Endodermal cell (in vitro differentiated cells): ENCODE data around the gene CCDC146. TPM values are rescaled to one million over a fixed set of nuclear protein-coding genes. Genes with fewer than 3 reads are reported as not detected.
"Not testable (repeated sequence)": the region's sequence is repeated elsewhere in the genome, so short reads cannot be mapped to it uniquely, and the experiment has no call there.

Source experiments
- DNase-seq: peaks from one replicate; pipeline ENCODE4 v3.0.0-alpha.2; 2017
- H3K27ac ChIP-seq: 2 replicates; pipeline ENCODE4 v1.5.1; 2013; ENCODE audit warnings: mild to moderate bottlenecking, low read depth, low read length, moderate library complexity
- H3K27me3 ChIP-seq: 2 replicates; pipeline ENCODE4 v1.6.1; 2013; ENCODE audit warnings: mild to moderate bottlenecking, low read length, moderate library complexity; ENCODE audit not compliant: insufficient read depth, control insufficient read depth, poor library complexity, severe bottlenecking
- H3K36me3 ChIP-seq: 2 replicates; pipeline ENCODE4 v1.7.0; 2013; ENCODE audit warnings: mild to moderate bottlenecking, low read length, moderate library complexity; ENCODE audit not compliant: control insufficient read depth, insufficient read depth
- H3K4me1 ChIP-seq: one replicate; pipeline ENCODE4 v1.7.0; 2013; ENCODE audit warnings: low read length; ENCODE audit not compliant: control insufficient read depth, insufficient read depth
- H3K4me3 ChIP-seq: 2 replicates; pipeline ENCODE4 v1.5.1; 2013; ENCODE audit warnings: mild to moderate bottlenecking, low read length, moderate library complexity
- H3K9ac ChIP-seq: 2 replicates; pipeline ENCODE4 v1.6.1; 2013; ENCODE audit warnings: mild to moderate bottlenecking, low read length, moderate library complexity; ENCODE audit not compliant: poor library complexity, severe bottlenecking; ENCODE audit errors: extremely low read depth
- H3K9me3 ChIP-seq: 2 replicates; pipeline ENCODE4 v1.6.1; 2013; ENCODE audit warnings: mild to moderate bottlenecking, low read length, moderate library complexity; ENCODE audit not compliant: control insufficient read depth
- H3K27ac Mint-ChIP-seq: 2 replicates; pipeline ENCODE4 v1.8.0; 2020; ENCODE audit warnings: mixed read lengths
- H3K27me3 Mint-ChIP-seq: 2 replicates; pipeline ENCODE4 v1.8.0; 2021; ENCODE audit warnings: mild to moderate bottlenecking, mixed read lengths; ENCODE audit not compliant: insufficient read depth
- H3K36me3 Mint-ChIP-seq: 2 replicates; pipeline ENCODE4 v1.8.0; 2020; ENCODE audit warnings: low read depth, mixed read lengths
- H3K4me1 Mint-ChIP-seq: 2 replicates; pipeline ENCODE4 v1.8.0; 2020; ENCODE audit warnings: mixed read lengths
- H3K4me3 Mint-ChIP-seq: 2 replicates; pipeline ENCODE4 v1.8.0; 2020; ENCODE audit warnings: mild to moderate bottlenecking, moderate library complexity, mixed read lengths
- H3K9me3 Mint-ChIP-seq: 2 replicates; pipeline ENCODE4 v1.8.0; 2020; ENCODE audit warnings: mild to moderate bottlenecking, mixed read lengths
- WGBS, 2 experiments: methylation state at CpG; one replicate each; pipeline versions ENCODE4 v1.1.5 to v1.1.7; 2013; ENCODE audit warnings: missing lambda C conversion rate in 2 of 2, mixed read lengths in 1 of 2; ENCODE audit not compliant: insufficient coverage in 1 of 2, insufficient read length in 1 of 2; 5-methylcytosine and 5-hydroxymethylcytosine counted together
- total RNA-seq, 2 donors: library from RNA; stranded (reverse); fragmentation: NEBNext Ultra II Directional in 1 of 2; extraction: Animal tissue kit (Norgen Biotek cat#: 25700) in 1 of 2; gene quantifications; 2 replicates in 1 of 2; 3 replicates in 1 of 2; pipeline ENCODE4 v1.2.1, GENCODE V29; 2021

CCDC146 gene
- total RNA-seq, 2 donors from 2014 or later: 2.7 to 5.2 TPM

DNA sequence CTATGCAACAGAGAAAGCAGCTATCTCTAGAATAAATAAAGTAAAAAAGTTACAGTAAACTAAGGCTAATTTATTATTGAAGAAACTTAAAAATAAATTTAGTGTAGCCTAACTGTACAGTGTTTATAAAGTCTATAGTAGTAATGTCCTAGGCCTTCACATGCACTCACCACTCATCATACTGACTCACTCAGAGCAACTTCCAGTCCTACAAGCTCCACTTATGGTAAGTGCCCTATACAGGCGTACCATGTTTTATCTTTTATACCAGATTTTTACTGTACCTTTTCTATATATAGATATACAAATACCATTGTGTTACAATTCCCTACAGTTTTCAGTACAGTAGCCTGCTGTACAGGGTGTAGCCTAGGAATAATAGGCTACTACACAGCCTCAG, 40.2 kb upstream of the CCDC146 start:
- not testable (repeated sequence) for H3K4me1 ChIP-seq, H3K9ac ChIP-seq, H3K36me3 Mint-ChIP-seq, H3K4me1 Mint-ChIP-seq, H3K9me3 ChIP-seq, DNase-seq, H3K27ac ChIP-seq, H3K4me3 Mint-ChIP-seq, H3K27ac Mint-ChIP-seq, H3K4me3 ChIP-seq, H3K27me3 ChIP-seq, H3K9me3 Mint-ChIP-seq, H3K27me3 Mint-ChIP-seq, H3K36me3 ChIP-seq
- 100% methylated on average over 1 of the region's 1 CpG; no CpG with 5 or more reads in 1 of the 2 experiments for WGBS, 2 experiments

DNA sequence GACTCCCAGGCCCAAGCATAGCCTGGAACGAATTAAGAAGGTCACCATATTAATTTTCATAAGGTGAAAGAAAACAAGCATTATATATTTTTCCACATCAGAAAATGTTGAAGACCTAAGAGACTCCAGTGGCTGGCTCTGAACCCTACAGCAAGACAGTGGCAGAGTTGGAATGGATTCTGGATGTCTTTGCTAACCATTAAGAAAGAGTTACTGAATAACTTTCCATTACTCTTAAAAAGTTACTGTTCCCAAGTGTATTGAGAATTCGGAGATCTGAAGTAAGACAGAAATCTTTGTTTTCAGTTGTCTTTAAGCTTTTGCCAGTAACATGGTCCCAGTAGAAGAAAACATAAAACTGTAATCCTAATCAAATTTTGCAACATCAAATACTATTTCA, 30.1 kb upstream of the CCDC146 start:
- not testable (repeated sequence) for DNase-seq, H3K4me1 Mint-ChIP-seq, H3K27me3 Mint-ChIP-seq, H3K9me3 ChIP-seq, H3K36me3 ChIP-seq, H3K27me3 ChIP-seq, H3K27ac Mint-ChIP-seq, H3K4me1 ChIP-seq, H3K4me3 ChIP-seq, H3K9ac ChIP-seq, H3K4me3 Mint-ChIP-seq, H3K27ac ChIP-seq
- Mint-ChIP-seq H3K9me3 (peaks cover 23% of the 10 kb centered on the region), H3K36me3 (peaks cover 26% of the 10 kb centered on the region)
- no CpG with 5 or more reads among the region's 2 CpGs for WGBS, 2 experiments

DNA sequence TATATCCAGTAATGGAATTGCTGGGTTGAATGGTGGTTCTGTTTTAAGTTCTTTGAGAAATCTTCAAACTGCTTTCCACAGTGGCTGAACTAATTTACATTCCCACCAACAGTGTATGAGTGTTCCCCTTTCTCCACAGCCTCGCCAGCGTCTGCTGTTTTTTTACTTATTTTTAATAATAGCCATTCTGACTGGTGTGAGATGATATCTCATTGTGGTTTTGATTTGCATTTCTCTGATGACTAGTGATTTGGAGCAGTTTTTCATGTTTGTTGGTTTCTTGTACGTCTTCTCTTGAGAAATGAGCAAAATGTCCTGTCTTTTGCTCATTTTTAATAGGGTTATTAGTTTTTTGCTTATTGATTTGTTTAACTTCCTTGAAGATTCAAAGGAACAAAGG, 21.9 kb upstream of the CCDC146 start:
- not testable (repeated sequence) for H3K9me3 ChIP-seq, H3K4me1 Mint-ChIP-seq, H3K27me3 ChIP-seq, DNase-seq, H3K4me1 ChIP-seq, H3K27me3 Mint-ChIP-seq, H3K9me3 Mint-ChIP-seq, H3K4me3 ChIP-seq, H3K36me3 Mint-ChIP-seq, H3K4me3 Mint-ChIP-seq, H3K36me3 ChIP-seq, H3K9ac ChIP-seq, H3K27ac ChIP-seq, H3K27ac Mint-ChIP-seq
- WGBS, 2 experiments: 88% methylated on average over 1 of the region's 3 CpGs; no CpG with 5 or more reads in 1 of the 2 experiments

DNA sequence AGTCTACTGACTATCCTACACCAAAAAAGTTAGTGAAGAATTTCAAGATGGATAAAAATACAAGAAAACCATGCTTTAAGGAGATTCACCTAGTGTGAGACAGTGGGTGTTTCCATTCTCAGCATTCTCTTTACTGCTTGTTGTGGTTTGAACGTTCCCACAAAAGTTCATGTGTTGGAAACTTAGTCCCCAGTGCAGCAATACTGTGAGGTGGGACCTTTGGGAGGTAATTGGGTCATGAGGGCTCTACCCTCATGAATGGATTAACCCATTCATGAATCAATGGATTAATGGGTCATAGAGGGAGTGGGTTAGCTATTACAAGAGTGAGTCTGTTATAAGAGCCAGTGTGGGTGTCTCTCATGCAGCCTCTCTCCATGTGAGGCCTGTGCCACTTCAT, 21.2 kb upstream of the CCDC146 start:
- not testable (repeated sequence) for H3K36me3 ChIP-seq, H3K27me3 Mint-ChIP-seq, H3K27ac Mint-ChIP-seq, H3K9me3 Mint-ChIP-seq, H3K36me3 Mint-ChIP-seq, H3K4me3 Mint-ChIP-seq, DNase-seq, H3K27me3 ChIP-seq, H3K27ac ChIP-seq, H3K4me1 Mint-ChIP-seq, H3K9me3 ChIP-seq, H3K9ac ChIP-seq, H3K4me3 ChIP-seq, H3K4me1 ChIP-seq
- WGBS, 2 experiments: 100% methylated on average over 1 of the region's 1 CpG; no CpG with 5 or more reads in 1 of the 2 experiments

DNA sequence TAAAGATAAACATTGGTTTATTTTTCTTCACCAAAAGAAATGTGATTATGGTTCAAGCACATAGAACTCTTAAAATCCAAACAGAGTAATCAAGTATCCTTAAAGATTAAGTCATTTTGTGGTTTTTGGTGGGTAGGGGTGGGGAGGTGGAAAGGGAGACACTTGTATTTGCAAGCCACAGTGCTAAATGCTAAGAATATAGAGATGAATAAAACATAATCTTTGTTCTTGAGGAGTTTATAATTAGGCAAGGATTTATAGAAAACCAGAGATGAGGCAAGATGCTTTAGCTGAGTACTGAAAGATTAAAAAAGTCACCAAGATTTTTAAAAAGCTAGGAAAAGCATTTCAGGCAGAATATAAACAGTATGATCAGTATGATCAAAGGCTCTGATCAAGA, 19.7 kb upstream of the CCDC146 start:
- H3K27ac ChIP-seq, H3K4me1 Mint-ChIP-seq, H3K27ac Mint-ChIP-seq, H3K4me1 ChIP-seq, H3K36me3 Mint-ChIP-seq, H3K9me3 Mint-ChIP-seq, H3K4me3 Mint-ChIP-seq, H3K36me3 ChIP-seq, H3K4me3 ChIP-seq, H3K9ac ChIP-seq, DNase-seq, H3K9me3 ChIP-seq, H3K27me3 ChIP-seq, H3K27me3 Mint-ChIP-seq: not testable (repeated sequence)

DNA sequence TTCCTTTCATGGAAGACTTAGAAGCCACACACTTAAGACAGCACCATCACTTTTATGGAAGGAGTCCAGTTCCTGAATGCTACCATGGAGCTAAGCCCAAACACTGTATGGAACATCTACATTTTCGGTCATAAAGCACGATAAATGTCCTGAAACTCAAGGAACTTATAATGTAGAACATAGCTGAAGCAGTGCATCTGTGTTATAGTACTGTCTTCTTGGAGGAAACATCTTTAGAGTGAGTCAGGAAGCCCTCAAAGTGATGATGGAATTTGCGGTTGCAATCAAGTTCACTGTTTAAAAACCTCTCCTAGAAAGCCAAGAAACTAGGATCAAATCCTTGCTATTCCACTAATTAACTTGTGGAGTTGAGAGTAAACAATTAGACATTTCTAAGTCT, 16.5 kb upstream of the CCDC146 start:
- not testable (repeated sequence) for H3K4me1 ChIP-seq, H3K4me3 Mint-ChIP-seq, H3K4me1 Mint-ChIP-seq, H3K9me3 Mint-ChIP-seq, H3K27ac Mint-ChIP-seq, H3K36me3 ChIP-seq, H3K27ac ChIP-seq, DNase-seq, H3K4me3 ChIP-seq, H3K9ac ChIP-seq, H3K36me3 Mint-ChIP-seq, H3K27me3 ChIP-seq, H3K9me3 ChIP-seq, H3K27me3 Mint-ChIP-seq
- WGBS, 2 experiments: 96 to 100% methylated on average over 1 to 2 of the region's 3 CpGs

DNA sequence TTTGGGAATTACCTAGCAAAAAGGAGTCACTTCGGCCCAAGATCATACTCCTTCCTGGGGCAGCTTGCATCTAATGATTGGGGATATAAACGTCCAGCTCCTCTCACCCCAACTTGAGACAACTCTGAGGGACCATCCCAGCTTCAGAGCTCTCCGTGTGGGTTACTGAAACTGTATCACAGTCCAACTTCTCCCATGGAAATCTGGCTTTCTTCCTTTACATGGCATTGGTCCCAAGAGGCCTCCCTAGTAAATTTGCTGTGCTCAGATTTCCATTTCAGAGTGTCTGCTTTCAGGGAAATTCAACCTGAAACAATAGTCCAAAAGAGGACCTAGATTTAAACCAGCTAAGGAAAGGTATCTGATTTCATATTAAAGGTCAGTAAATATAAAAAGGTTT, 14.8 kb upstream of the CCDC146 start:
- not testable (repeated sequence) for H3K9ac ChIP-seq, H3K4me1 ChIP-seq, H3K36me3 ChIP-seq, H3K9me3 Mint-ChIP-seq, H3K4me3 ChIP-seq, H3K36me3 Mint-ChIP-seq, H3K4me1 Mint-ChIP-seq, H3K4me3 Mint-ChIP-seq, DNase-seq, H3K9me3 ChIP-seq, H3K27ac ChIP-seq, H3K27ac Mint-ChIP-seq, H3K27me3 ChIP-seq, H3K27me3 Mint-ChIP-seq
- WGBS, 2 experiments: 84% methylated on average over 2 of the region's 3 CpGs; no CpG with 5 or more reads in 1 of the 2 experiments
